RWPE2 (cell line): ENCODE measurements around the gene FBXO46.

Experiments used
- ATAC-seq: fragments of 200-7000 bp; cut with Tn5 transposase; 3 replicates; pipeline ENCODE4 v1.9.1; 2021; ENCODE audit warnings: low read depth
- DNase-seq: peaks from one replicate; pipeline ENCODE4 v3.0.0-alpha.2; 2020; ENCODE audit warnings: low spot score
- H3K27ac ChIP-seq: fragments of 450-650 bp; 2 replicates; pipeline ENCODE4 v1.5.1; 2017; ENCODE audit warnings: mild to moderate bottlenecking; ENCODE audit not compliant: poor library complexity, severe bottlenecking
- H3K27me3 ChIP-seq: fragments of 250-450 bp; sonication (Bioruptor Pico); 2 replicates; pipeline ENCODE4 v1.5.1; 2021; ENCODE audit warnings: mild to moderate bottlenecking, moderate library complexity; ENCODE audit not compliant: insufficient read depth, poor library complexity, severe bottlenecking
- H3K36me3 ChIP-seq: fragments of 250-450 bp; sonication (Bioruptor Pico); 2 replicates; pipeline ENCODE4 v1.5.1; 2020; ENCODE audit warnings: low read depth, mild to moderate bottlenecking, moderate library complexity
- H3K4me1 ChIP-seq: fragments of 250-450 bp; sonication (Bioruptor Pico); 2 replicates; pipeline ENCODE4 v1.5.1; 2021; ENCODE audit warnings: mild to moderate bottlenecking, moderate library complexity; ENCODE audit not compliant: insufficient read depth, poor library complexity, severe bottlenecking
- H3K4me3 ChIP-seq: fragments of 250-450 bp; sonication (Bioruptor Pico); 2 replicates; pipeline ENCODE4 v1.5.1; 2021; ENCODE audit warnings: mild to moderate bottlenecking, moderate library complexity; ENCODE audit not compliant: severe bottlenecking
- H3K9me3 ChIP-seq: fragments of 250-450 bp; sonication (Bioruptor Pico); 2 replicates; pipeline ENCODE4 v1.5.1; 2021; ENCODE audit warnings: mild to moderate bottlenecking, moderate library complexity; ENCODE audit not compliant: severe bottlenecking
- TF ChIP-seq, protein P1 (sequence below): fragments of 450-650 bp; IDR thresholded peaks from one replicate; pipeline ENCODE4 v1.5.1; 2017; ENCODE audit warnings: mild to moderate bottlenecking, moderate library complexity; ENCODE audit not compliant: poor library complexity, severe bottlenecking

FBXO46 gene

DNA sequence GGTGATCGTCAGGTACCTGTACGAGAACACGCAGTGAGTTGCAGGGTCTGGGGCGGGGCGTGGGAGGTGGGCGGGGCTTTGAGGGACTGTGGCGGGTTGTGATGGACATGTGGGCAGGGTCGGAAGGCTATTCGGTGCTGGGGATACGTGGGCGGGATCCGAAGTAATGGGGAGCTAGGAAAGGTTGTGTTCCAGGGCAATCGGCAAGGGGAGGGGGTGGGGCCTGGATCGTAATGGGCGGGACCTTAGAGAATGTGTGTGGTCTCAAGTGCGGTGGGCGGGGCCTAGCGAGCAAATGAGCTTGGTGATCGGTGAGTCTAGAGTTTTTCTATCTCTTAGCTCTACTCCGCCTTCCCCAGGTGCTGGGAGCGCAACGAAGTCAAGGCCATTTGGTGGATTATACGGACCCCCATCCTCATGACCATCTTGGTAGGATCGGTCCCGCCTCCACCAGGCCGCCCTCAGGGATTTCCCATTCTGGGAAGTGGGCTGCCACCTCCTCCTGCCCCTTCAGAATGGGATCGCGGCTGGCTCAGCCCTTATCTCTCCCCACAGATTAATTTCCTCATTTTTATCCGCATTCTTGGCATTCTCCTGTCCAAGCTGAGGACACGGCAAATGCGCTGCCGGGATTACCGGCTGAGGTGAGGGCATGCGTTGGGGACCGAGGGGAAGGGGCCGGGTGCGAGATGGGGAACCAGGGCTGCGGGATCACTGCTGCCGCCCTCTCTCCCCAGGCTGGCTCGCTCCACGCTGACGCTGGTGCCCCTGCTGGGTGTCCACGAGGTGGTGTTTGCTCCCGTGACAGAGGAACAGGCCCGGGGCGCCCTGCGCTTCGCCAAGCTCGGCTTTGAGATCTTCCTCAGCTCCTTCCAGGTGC is 53.1 kb downstream of the FBXO46 start:
- no peaks in the 10 kb centered on the region for H3K9me3 ChIP-seq
- peak; percentile 85 for ATAC-seq
- TF ChIP-seq, protein P1, sequence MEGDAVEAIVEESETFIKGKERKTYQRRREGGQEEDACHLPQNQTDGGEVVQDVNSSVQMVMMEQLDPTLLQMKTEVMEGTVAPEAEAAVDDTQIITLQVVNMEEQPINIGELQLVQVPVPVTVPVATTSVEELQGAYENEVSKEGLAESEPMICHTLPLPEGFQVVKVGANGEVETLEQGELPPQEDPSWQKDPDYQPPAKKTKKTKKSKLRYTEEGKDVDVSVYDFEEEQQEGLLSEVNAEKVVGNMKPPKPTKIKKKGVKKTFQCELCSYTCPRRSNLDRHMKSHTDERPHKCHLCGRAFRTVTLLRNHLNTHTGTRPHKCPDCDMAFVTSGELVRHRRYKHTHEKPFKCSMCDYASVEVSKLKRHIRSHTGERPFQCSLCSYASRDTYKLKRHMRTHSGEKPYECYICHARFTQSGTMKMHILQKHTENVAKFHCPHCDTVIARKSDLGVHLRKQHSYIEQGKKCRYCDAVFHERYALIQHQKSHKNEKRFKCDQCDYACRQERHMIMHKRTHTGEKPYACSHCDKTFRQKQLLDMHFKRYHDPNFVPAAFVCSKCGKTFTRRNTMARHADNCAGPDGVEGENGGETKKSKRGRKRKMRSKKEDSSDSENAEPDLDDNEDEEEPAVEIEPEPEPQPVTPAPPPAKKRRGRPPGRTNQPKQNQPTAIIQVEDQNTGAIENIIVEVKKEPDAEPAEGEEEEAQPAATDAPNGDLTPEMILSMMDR, result peak; percentile 38
- H3K27ac ChIP-seq, result no peak overlapping the region
- no peaks in the 10 kb centered on the region for H3K27me3 ChIP-seq
- DNase-seq, result peak; percentile 98
- H3K36me3 ChIP-seq, result no peaks in the 10 kb centered on the region
- peak overlapping the region; percentile 33 for H3K4me3 ChIP-seq
- no peaks in the 10 kb centered on the region for H3K4me1 ChIP-seq

DNA sequence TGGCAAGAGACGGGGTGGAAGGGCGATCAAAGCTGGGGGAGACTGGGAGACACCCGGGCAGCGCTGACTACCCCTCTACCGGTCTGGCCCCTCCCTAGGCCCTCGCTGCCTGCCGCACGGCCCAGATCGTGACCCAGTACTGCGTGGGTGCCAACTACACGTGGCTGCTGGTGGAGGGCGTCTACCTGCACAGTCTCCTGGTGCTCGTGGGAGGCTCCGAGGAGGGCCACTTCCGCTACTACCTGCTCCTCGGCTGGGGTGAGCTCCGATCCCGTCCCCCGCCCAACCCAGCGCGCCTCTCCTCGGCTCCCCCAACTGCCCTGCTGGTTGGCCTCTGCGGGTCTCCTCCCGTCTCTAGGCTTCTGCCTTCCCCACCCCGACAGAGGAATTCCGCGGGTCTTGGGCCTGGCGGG is 53.8 kb downstream of the FBXO46 start:
- H3K9me3 ChIP-seq, result no peaks in the 10 kb centered on the region
- no peaks in the 10 kb centered on the region for H3K27me3 ChIP-seq
- peak; percentile 14 for ATAC-seq
- no peak for DNase-seq
- H3K4me1 ChIP-seq, result no peaks in the 10 kb centered on the region
- H3K27ac ChIP-seq, result no peak overlapping the region
- H3K4me3 ChIP-seq, result peak overlapping the region; percentile 33
- TF ChIP-seq, protein P1, result no peak
- no peaks in the 10 kb centered on the region for H3K36me3 ChIP-seq

DNA sequence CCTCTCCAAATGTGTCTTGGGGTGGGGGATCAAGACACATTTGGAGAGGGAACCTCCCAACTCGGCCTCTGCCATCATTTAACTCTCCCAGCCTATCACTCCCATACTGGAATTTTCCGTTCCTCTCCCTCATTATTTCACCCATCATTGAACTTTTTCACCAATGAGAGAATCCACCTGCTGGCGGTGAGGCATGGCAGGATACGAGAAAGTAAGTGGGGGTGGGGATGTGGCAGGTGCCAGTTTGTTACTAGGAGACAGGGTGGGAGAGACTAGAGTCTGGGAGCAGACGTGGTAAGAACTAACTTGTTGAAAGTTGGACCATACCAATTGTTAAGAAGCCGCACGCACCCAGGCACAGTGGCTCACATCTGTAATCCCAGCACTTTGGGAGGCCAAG is 55.8 kb downstream of the FBXO46 start:
- no peak overlapping the region for H3K4me3 ChIP-seq
- H3K4me1 ChIP-seq, result no peaks in the 10 kb centered on the region
- H3K36me3 ChIP-seq, result no peaks in the 10 kb centered on the region
- H3K27ac ChIP-seq, result no peak overlapping the region
- H3K27me3 ChIP-seq, result no peaks in the 10 kb centered on the region
- DNase-seq (no peak), ATAC-seq (no peak)
- H3K9me3 ChIP-seq, result no peaks in the 10 kb centered on the region
- TF ChIP-seq, protein P1, result no peak

DNA sequence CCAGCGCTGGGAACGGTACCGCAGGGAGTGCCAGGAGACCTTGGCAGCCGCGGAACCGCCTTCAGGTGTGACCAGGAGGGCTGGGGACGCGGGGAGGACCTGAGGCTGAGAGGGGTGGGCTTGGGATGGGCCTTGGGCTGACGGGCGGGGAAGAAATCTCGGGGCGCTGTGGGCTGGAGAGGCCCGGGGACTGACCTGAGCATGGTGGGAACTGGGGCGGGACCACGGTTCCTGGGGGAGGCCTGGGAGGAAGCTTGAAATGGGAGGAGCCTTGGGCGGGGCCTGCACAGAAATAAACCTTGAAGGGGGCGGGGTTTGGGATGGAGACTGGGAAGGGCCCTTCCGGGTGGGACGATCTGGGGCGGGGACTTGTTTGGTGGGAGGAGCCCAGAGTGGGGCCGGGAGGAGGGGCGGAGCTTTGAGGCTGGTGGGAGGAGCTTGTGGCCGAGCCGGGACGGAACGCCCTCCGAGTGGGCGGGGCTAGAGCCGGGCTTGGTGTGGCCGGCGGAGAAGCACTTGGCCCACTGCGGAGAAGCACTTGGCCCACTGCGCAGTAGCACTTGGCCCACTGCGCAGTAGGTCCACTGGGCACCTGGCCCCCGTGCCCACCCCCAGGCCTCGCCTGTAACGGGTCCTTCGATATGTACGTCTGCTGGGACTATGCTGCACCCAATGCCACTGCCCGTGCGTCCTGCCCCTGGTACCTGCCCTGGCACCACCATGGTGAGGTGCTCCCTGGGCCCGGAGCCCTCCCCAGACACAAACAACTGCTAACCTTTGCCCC is 59.8 kb downstream of the FBXO46 start:
- TF ChIP-seq, protein P1, result no peak
- ATAC-seq, result peak; percentile 46
- H3K36me3 ChIP-seq, result no peaks in the 10 kb centered on the region
- peak; percentile 85 for DNase-seq
- no peak overlapping the region for H3K4me3 ChIP-seq
- no peak overlapping the region for H3K27ac ChIP-seq
- no peaks in the 10 kb centered on the region for H3K27me3 ChIP-seq
- peaks cover 6% of the 10 kb centered on the region for H3K4me1 ChIP-seq
- H3K9me3 ChIP-seq, result no peaks in the 10 kb centered on the region
